ENCODE data around the gene PXMP4. TPM values are rescaled to one million over a fixed set of nuclear protein-coding genes. Genes with fewer than 3 reads are reported as not detected.
"Not testable (repeated sequence)": the region's sequence is repeated elsewhere in the genome, so short reads cannot be mapped to it uniquely, and the experiment has no call there.

The PXMP4 gene
- polyA plus RNA-seq, 2 of the 4 experiments (the other 2 are of a cell fraction), result 4.5 to 6.6 TPM

DNA sequence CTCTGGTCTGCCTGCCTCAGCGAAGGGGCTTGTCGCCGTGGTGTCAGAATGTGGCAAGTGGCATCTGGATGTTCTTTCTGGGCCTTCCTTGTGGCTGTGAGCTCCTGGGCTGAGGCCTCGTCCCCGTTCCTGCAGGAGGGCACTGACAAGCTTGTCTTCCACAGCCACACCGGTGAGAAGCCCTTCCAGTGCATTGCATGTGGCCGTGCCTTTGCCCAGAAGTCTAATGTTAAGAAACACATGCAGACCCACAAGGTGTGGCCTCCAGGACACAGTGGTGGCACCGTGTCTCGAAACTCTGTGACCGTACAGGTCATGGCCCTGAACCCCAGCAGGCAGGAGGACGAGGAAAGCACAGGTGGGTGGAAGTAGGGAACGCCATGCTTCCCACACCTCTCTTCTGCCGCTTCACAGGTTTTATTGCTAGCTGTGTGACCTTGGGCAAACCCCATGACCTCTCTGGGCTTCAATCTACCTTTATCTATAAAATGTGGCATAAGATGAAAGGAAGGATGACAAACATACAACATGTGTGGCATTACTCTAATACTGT lies 41.7 kb upstream of the PXMP4 start:
- ATAC-seq, result no peak
- H3K4me3 ChIP-seq, result no peak overlapping the region
- TF ChIP-seq CHD4 (IDR thresholded peaks at IDR 0.05; ENCODE audit: borderline replicate concordance), result no peak
- TF ChIP-seq, protein P1, sequence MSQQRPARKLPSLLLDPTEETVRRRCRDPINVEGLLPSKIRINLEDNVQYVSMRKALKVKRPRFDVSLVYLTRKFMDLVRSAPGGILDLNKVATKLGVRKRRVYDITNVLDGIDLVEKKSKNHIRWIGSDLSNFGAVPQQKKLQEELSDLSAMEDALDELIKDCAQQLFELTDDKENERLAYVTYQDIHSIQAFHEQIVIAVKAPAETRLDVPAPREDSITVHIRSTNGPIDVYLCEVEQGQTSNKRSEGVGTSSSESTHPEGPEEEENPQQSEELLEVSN (IDR thresholded peaks at IDR 0.05; ENCODE audit: borderline replicate concordance, low read depth), result no peak
- peak; percentile 8 for TF ChIP-seq ZFP36 (IDR thresholded peaks at IDR 0.05; ENCODE audit: borderline replicate concordance, partially characterized antibody)
- no peak for TF ChIP-seq NPAS2 (CRISPR knock-in tag; IDR thresholded peaks at IDR 0.05; ENCODE audit: borderline replicate concordance)
- 94% methylated on average over 13 of the region's 13 CpGs for WGBS (ENCODE audit: missing lambda C conversion rate)
- ChIA-PET POLR2A (no interaction called here), CTCF (interaction anchor here (1.3 kb wide), 1 partner anchor 31 kb away, joined by 3 read pairs; no protein-coding TSS in a partner anchor)
- DNase-seq (ENCODE audit: low read depth in 1 of 2, low spot score in 1 of 2), result no peak
- H3K27ac ChIP-seq, result no peak overlapping the region
- no peak for FAIRE-seq
- no peaks in the 10 kb centered on the region for H3K4me1 ChIP-seq
- H3K9me3 ChIP-seq, result peaks cover 13% of the 10 kb centered on the region
- H3K4me2 ChIP-seq, result no peak overlapping the region

DNA sequence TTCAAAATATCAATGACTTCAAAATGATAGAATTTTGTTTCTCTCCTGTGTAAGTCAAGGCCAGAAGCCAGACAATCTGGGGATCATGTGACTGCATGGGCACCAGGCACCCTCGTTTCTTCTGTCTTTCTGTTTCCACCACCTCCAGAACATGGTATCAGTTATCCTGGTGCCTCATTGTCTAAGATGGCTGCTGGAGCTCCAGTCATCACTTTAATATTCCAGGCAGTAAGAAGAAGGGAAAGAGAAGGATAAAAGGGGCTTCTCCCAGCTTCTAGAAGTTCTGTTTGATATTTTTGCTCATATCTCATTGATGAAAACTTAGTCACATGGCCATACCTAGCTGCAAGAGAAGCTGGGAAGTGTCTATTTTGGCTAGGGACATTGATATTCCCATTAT lies 37.3 kb upstream of the PXMP4 start:
- WGBS (ENCODE audit: missing lambda C conversion rate), result 9% methylated on average over 1 of the region's 1 CpG
- H3K4me2 ChIP-seq, result no peak overlapping the region
- TF ChIP-seq HMGXB4 (CRISPR knock-in tag; IDR thresholded peaks at IDR 0.05; ENCODE audit: borderline replicate concordance), result no peak
- peak; percentile 35; the same call in 1 of the 2 replicates for TF ChIP-seq USF2 (IDR thresholded peaks at IDR 0.05)
- CTCF ChIA-PET, result no interaction called here
- POLR2A ChIA-PET, result no interaction called here
- no peak for FAIRE-seq
- no peaks in the 10 kb centered on the region for H3K4me1 ChIP-seq
- H3K9me3 ChIP-seq, result peaks cover 13% of the 10 kb centered on the region
- H3K27ac ChIP-seq, result no peak overlapping the region
- no peak overlapping the region for H3K4me3 ChIP-seq
- DNase-seq (ENCODE audit: low read depth in 1 of 2, low spot score in 1 of 2), result no peak
- ATAC-seq, result no peak

GRCh38 chr20:33757046-33757445 lies 36.9 kb upstream of the PXMP4 start:
- FAIRE-seq, result no peak
- 96% methylated on average over 7 of the region's 10 CpGs for WGBS (ENCODE audit: missing lambda C conversion rate)
- H3K4me1 ChIP-seq, result no peaks in the 10 kb centered on the region
- POLR2A ChIA-PET, result no interaction called here
- CTCF ChIA-PET, result no interaction called here
- no peak for ATAC-seq
- H3K4me2 ChIP-seq, result no peak overlapping the region
- TF ChIP-seq TFCP2L1 (CRISPR knock-in tag; IDR thresholded peaks at IDR 0.05) (no peak), ZNF302 (CRISPR knock-in tag; IDR thresholded peaks at IDR 0.05) (no peak), ZC3H11A (IDR thresholded peaks at IDR 0.05) (no peak), HOXA7 (CRISPR knock-in tag; IDR thresholded peaks at IDR 0.05) (no peak), FOSL2 (IDR thresholded peaks at IDR 0.05) (no peak), FOSL2 (CRISPR knock-in tag; IDR thresholded peaks at IDR 0.05) (no peak), EP300 (IDR thresholded peaks at IDR 0.05) (no peak), CHD4 (IDR thresholded peaks at IDR 0.05; ENCODE audit: borderline replicate concordance) (no peak), CEBPB (IDR thresholded peaks at IDR 0.05) (no peak), ZSCAN20 (CRISPR knock-in tag; IDR thresholded peaks at IDR 0.05) (no peak), CHD2 (IDR thresholded peaks at IDR 0.05; ENCODE audit: low read length, partially characterized antibody) (no peak), POLR2AphosphoS2 (conservative IDR thresholded peaks at IDR 0.05; ENCODE audit: low read length) (no peak), NFE2L2 (conservative IDR thresholded peaks at IDR 0.05; ENCODE audit: low read length) (no peak), TP53 (CRISPR knock-in tag; IDR thresholded peaks at IDR 0.05) (no peak)
- H3K9me3 ChIP-seq, result peaks cover 13% of the 10 kb centered on the region
- H3K27ac ChIP-seq, result no peak overlapping the region
- H3K4me3 ChIP-seq, result no peak overlapping the region
- no peak for DNase-seq (ENCODE audit: low read depth in 1 of 2, low spot score in 1 of 2)

- CTCF ChIA-PET; DNase-seq (ENCODE audit: low read depth in 1 of 2, low spot score in 1 of 2); H3K4me3 ChIP-seq; H3K4me1 ChIP-seq; H3K4me2 ChIP-seq; H3K27ac ChIP-seq; ATAC-seq; FAIRE-seq: not testable (repeated sequence)
- 91% methylated on average over 10 of the region's 10 CpGs for WGBS (ENCODE audit: missing lambda C conversion rate)
- POLR2A ChIA-PET, result interaction anchor here (0.7 kb wide), 1 partner anchor 56 kb away, joined by 5 read pairs; no protein-coding TSS in a partner anchor
- H3K9me3 ChIP-seq, result peaks cover 13% of the 10 kb centered on the region
Observed at GRCh38 chr20:33755936-33756490, 35.9 kb upstream of the PXMP4 start.

All from A549 (cell line).